Measurements from ENCODE around the gene CDH10.

DNA sequence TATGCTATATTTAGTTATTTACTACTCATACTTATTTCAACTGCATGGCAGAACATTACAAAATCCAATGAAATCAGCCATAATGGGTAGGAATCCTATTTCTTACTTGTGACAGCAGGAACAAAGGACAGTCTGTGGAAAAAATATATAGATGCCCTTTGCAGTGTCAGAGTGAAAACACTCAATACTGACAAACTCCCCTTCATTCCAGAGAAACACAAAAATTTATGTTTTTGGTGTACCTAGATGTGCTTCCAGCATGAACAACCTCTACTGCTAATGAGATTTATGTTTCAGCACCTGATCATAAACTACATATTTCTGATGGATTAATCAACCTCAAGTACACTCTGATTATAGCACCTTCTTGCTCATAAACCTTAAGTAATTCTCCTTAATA lies 132.4 kb downstream of the CDH10 start:
- TF ChIP-seq RAD21 (IDR thresholded peaks at IDR 0.05) = no peak
- TF ChIP-seq, protein P1, sequence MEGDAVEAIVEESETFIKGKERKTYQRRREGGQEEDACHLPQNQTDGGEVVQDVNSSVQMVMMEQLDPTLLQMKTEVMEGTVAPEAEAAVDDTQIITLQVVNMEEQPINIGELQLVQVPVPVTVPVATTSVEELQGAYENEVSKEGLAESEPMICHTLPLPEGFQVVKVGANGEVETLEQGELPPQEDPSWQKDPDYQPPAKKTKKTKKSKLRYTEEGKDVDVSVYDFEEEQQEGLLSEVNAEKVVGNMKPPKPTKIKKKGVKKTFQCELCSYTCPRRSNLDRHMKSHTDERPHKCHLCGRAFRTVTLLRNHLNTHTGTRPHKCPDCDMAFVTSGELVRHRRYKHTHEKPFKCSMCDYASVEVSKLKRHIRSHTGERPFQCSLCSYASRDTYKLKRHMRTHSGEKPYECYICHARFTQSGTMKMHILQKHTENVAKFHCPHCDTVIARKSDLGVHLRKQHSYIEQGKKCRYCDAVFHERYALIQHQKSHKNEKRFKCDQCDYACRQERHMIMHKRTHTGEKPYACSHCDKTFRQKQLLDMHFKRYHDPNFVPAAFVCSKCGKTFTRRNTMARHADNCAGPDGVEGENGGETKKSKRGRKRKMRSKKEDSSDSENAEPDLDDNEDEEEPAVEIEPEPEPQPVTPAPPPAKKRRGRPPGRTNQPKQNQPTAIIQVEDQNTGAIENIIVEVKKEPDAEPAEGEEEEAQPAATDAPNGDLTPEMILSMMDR (IDR thresholded peaks at IDR 0.05; ENCODE audit: low read depth, low read length, missing input control) = no peak
- TF ChIP-seq FOXA1 (IDR thresholded peaks at IDR 0.05) = no peak
- no peak for TF ChIP-seq TAF1 (conservative IDR thresholded peaks at IDR 0.05)
- no peak for TF ChIP-seq EGR1 (IDR thresholded peaks at IDR 0.05; ENCODE audit: low read depth in 2 of 2)
